ENCODE data around the gene HNRNPH2. TPM values are rescaled to one million over a fixed set of nuclear protein-coding genes. Genes with fewer than 3 reads are reported as not detected.

Gene HNRNPH2
- total and polyA plus RNA-seq, 9 of the 15 experiments (the other 6 are each of a cell fraction or from before 2014, with no cell fraction given) = 40.0 to 130 (median 60.3) TPM

- no peak for TF ChIP-seq STAT6 (CRISPR knock-in tag; IDR thresholded peaks at IDR 0.05)
- TF ChIP-seq BRD9 (IDR thresholded peaks at IDR 0.05; ENCODE audit: low read depth, partially characterized antibody) = peak; percentile 92
- TF ChIP-seq CBFA2T2 (conservative IDR thresholded peaks at IDR 0.05) = no peak
- TF ChIP-seq ELF2 (CRISPR knock-in tag; IDR thresholded peaks at IDR 0.05) = peak; percentile 76
- TF ChIP-seq ZNF263 (CRISPR knock-in tag; IDR thresholded peaks at IDR 0.05; ENCODE audit: borderline replicate concordance) = no peak
- TF ChIP-seq MYC (IDR thresholded peaks at IDR 0.05; ENCODE audit: low read depth, low read length) = peak; percentile 97
- peak; percentile 93 for TF ChIP-seq MYC (CRISPR knock-in tag; IDR thresholded peaks at IDR 0.05; ENCODE audit: borderline replicate concordance, low read depth)
- peak; percentile 70 for TF ChIP-seq CXXC5 (CRISPR knock-in tag; IDR thresholded peaks at IDR 0.05)
- TF ChIP-seq CCAR2 (IDR thresholded peaks at IDR 0.05; ENCODE audit: low read depth, low read length) = no peak
- no peak for TF ChIP-seq EZH2 (IDR thresholded peaks at IDR 0.05; ENCODE audit: borderline replicate concordance, low read depth, low read length)
- TF ChIP-seq NCOA2 (IDR thresholded peaks at IDR 0.05; ENCODE audit: partially characterized antibody in 2 of 2) = no peak
- 0 out of 2 replicates have a peak, but pooled peaks have one; percentile 73 for TF ChIP-seq PREB (CRISPR knock-in tag; IDR thresholded peaks at IDR 0.05)
- no peak for TF ChIP-seq BRF1 (IDR thresholded peaks at IDR 0.05; ENCODE audit: borderline replicate concordance, extremely low read depth, insufficient read length)
- TF ChIP-seq GATA2 (CRISPR knock-in tag; IDR thresholded peaks at IDR 0.05) = no peak
- no peak for TF ChIP-seq PKNOX1 (IDR thresholded peaks at IDR 0.05)
- 0 out of 2 replicates have a peak, but pooled peaks have one; percentile 48 for TF ChIP-seq SP1 (CRISPR knock-in tag; IDR thresholded peaks at IDR 0.05)
- TF ChIP-seq ARID3B (CRISPR knock-in tag; IDR thresholded peaks at IDR 0.05; ENCODE audit: borderline replicate concordance) = no peak
- TF ChIP-seq TSC22D4 (tag; IDR thresholded peaks at IDR 0.05) = no peak
- TF ChIP-seq GABPB2 (CRISPR knock-in tag; conservative IDR thresholded peaks at IDR 0.05) = no peak
- TF ChIP-seq NCOA4 (IDR thresholded peaks at IDR 0.05; ENCODE audit: partially characterized antibody) = no peak
- no peak for TF ChIP-seq RFX1 (IDR thresholded peaks at IDR 0.05)
These were observed 17.1 kb upstream of the HNRNPH2 start, which contains the start of gene RPL36A (continued) for GRCh38 chrX:101390664-101391525.

Data from K562 (cell line).